Measurements from ENCODE around the gene DSC2. TPM values are rescaled to one million over a fixed set of nuclear protein-coding genes. Genes with fewer than 3 reads are reported as not detected.
"Not testable (repeated sequence)": the region's sequence is repeated elsewhere in the genome, so short reads cannot be mapped to it uniquely, and the experiment has no call there.

Gene DSC2
- 10 to 100 TPM; 47.2 to 51.2 (median 47.6) TPM for polyA plus RNA-seq (ENCODE audit: insufficient read length in 3 of 3)

GRCh38 chr18:31102025-31102684 lies at the start of gene DSC2:
Gene DSC2 (minus strand): TSS chr18:31102421. CDS start chr18:31101971, 450 bp downstream.
- peak in 2 of 3 donors; percentile 18 to 29 for DNase-seq (ENCODE audit: low read depth in 3 of 3, low spot score in 2 of 3)

DNA sequence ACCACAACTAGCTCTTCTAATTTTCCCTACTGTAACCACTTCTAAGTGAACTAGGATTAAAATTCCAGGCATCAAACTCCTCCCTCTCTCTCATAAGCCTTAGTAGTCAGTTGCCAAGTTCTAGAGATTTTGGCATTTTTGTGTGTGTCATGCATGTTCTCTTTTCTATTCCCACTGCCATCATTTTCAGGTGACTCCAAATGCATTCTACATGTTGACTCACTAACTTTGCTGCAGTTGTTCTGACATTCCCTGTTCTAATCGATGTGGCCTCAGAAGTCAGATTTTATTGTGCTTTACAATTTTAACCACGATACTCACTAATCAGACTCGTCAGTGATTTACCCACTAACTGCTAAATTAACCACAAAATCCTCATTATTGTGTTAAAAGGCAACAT lies 47.1 kb upstream of the DSC2 start:
- no peak for DNase-seq (ENCODE audit: low read depth in 3 of 3, low spot score in 2 of 3)

DNA sequence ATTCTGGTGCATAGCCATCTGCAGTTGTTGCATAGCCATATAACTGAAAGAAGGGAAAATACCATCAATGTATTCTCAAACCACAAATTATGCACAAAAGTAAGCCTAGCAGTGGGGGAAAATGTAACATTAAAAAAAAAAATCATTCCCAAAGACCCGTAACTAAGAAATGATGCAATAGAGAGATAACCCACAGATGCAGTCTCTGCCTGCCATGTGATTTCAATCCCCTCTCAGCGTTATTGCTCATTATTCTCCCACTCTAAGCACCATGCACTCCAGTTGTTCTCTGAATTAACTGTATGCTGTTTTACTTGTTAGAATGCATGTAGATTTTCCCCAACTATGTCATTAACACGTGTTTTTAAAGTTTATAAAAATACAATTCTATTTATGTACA lies 46.4 kb upstream of the DSC2 start:
- DNase-seq (ENCODE audit: low read depth in 3 of 3, low spot score in 2 of 3) = no peak

GRCh38 chr18:31146809-31147208 lies 44.6 kb upstream of the DSC2 start:
- DNase-seq (ENCODE audit: low read depth in 3 of 3, low spot score in 2 of 3) = no peak

DNA sequence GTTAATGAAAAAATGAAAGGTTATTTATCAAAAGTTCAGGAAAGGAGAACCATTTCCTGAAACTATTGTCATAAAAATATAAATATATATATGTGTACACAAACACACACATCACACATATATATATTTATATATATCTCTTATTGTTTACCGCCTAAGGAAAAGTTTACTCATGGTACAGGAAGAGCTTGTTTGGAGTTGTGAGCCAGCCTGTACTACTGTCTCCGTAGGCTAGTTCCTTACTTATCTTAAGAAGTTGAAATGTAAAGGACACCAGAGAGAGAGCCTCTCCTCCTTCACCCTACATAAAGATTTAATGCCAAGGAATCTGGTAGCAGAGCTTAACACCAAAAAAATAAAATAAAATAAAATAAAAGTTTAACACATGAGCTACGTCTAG lies 40.8 kb upstream of the DSC2 start:
- no peak for DNase-seq (ENCODE audit: low read depth in 3 of 3, low spot score in 2 of 3)

DNA sequence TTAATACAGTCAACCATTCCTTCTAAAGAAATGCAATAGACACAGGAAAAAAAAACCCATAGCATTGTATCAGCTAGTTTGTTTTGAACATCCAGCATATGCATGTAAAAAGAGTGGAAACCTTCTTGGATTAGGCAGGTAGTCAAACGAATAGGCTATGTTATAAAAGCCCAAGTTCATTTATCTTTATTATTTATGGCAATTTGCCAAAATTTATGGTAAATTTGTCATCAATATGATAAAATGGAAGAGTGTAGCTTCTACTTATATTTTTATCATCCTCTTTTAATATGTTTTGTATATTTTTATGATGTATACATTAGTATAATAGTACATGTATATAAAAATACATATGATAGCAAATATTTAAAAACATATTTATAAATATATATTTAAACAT lies 36.5 kb upstream of the DSC2 start:
- no peak for DNase-seq (ENCODE audit: low read depth in 3 of 3, low spot score in 2 of 3)

GRCh38 chr18:31134988-31135529 lies 32.8 kb upstream of the DSC2 start:
- no peak for DNase-seq (ENCODE audit: low read depth in 3 of 3, low spot score in 2 of 3)

- DNase-seq (ENCODE audit: low read depth in 3 of 3, low spot score in 2 of 3) = no peak
These were observed 27.3 kb upstream of the DSC2 start for GRCh38 chr18:31129398-31130115.

GRCh38 chr18:31125878-31126277 lies 23.7 kb upstream of the DSC2 start:
- no peak for DNase-seq (ENCODE audit: low read depth in 3 of 3, low spot score in 2 of 3)

DNA sequence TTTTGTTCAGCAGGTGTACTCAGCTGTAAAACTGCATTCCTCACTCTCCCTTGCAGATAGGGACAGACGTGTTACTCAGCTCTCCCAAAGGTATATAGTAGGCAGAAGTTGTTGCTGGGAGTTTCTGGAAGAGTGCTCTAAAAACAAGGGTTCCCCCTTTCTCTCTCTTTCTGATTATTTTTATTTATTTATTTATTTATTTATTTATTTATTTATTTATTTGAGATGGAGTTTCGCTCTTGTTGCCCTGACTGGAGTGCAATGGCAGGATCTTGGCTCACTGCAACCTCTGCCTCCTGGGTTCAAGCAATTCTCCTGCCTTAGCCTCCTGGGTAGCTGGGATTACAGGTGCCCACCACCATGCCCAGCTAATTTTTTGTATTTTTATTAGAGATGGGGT lies 20.9 kb upstream of the DSC2 start:
- DNase-seq (ENCODE audit: low read depth in 3 of 3, low spot score in 2 of 3) = not testable (repeated sequence)

DNA sequence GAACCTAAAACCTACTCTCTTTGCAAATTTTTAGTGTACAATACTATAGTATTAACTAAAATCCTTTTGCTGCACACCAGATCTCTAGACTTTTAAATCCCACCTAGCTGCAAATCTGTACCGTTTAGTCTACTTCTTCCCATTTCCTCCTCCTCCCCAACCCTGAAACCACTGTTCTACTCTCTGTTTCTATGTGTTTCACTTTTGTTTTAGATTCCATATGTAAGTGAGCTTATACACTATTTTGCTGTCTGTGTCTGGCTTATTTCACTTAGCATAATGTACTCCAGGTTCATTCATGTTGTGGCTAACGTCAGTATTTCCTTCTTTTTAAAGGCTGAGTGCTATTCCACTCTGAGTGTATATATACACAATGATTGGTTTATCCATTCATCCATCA lies 18.4 kb upstream of the DSC2 start:
- no peak for DNase-seq (ENCODE audit: low read depth in 3 of 3, low spot score in 2 of 3)

DNA sequence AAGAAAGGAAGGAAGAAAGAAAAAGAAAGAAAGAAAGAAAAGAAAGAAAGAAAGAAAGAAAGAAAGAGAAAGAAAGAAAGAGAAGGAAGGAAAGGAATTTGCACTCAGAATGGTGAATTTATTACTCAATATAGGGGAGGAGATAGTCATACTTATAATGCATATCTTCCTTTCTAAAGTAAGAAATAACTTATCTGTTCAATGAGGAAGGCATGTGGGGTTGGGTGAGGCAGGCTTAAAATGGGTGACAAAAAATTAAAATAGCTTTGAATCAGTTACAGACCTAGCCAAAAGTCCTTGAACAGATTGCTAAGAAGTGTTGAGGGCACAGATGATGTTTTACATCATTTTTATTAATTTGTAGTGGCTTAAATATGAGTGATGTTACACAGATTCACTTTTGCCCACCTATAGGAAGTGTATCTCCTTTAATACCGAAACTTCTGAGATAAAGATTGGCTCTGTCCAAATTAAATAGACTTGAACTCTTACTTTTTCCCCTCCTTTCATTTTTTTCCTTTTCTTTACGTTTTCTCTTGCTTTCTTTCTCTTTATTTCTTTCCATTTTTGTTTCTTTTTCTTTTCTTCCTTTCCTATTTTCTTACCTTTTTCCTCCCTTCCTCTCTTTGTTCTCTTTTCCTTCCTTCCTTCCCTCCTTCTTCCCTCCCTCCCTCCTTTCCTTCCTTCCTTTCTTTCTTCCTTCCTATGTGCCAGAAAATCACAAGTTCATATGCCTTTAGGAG lies 14.8 kb upstream of the DSC2 start:
- DNase-seq (ENCODE audit: low read depth in 3 of 3, low spot score in 2 of 3) = no peak

- DNase-seq (ENCODE audit: low read depth in 3 of 3, low spot score in 2 of 3) = no peak
These were observed 10.6 kb upstream of the DSC2 start for GRCh38 chr18:31112804-31113203.

GRCh38 chr18:31105733-31106132 lies 3.5 kb upstream of the DSC2 start:
- DNase-seq (ENCODE audit: low read depth in 3 of 3, low spot score in 2 of 3) = no peak

DNA sequence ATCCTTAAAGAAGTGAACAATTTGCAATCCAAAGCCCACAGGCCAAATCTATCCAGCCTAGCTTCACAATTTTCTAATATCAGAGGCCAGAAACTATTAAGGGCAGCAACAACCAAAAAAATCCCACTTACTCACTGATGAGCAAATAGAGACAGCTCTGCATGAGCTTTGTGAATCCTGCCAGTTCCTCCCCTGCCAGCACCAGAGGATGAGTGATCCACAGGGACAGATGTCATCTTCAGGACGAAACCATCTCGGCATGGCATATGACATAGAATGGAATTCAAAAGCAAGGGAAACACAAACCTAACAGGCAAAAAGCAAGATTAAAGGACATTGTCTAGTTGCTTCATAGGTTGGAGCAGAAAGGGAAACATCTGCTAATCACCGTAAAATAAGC lies 2.2 kb upstream of the DSC2 start:
- DNase-seq (ENCODE audit: low read depth in 3 of 3, low spot score in 2 of 3) = no peak

DNA sequence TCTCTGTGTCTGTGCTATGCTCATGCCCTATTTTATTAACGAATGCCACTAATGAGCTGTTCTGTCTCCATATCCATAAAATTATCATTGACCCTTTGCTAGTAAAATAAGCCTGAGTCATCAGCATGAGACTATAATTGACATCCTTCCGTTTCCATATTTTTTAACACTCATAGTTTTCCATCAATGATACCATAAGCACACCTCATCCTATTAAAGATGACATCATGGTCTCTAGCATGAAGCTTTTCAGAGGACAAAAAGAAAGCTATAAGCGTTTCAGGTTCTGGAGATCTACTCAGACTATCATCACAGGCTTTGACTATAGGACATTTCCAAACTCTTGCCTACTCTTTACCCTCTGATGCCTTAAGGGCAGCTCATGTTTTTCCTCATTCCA lies 1.2 kb upstream of the DSC2 start:
- no peak for DNase-seq (ENCODE audit: low read depth in 3 of 3, low spot score in 2 of 3)

- no peak for DNase-seq (ENCODE audit: low read depth in 3 of 3, low spot score in 2 of 3)
These were observed 720 bp upstream of the DSC2 start for GRCh38 chr18:31102941-31103340.

DNA sequence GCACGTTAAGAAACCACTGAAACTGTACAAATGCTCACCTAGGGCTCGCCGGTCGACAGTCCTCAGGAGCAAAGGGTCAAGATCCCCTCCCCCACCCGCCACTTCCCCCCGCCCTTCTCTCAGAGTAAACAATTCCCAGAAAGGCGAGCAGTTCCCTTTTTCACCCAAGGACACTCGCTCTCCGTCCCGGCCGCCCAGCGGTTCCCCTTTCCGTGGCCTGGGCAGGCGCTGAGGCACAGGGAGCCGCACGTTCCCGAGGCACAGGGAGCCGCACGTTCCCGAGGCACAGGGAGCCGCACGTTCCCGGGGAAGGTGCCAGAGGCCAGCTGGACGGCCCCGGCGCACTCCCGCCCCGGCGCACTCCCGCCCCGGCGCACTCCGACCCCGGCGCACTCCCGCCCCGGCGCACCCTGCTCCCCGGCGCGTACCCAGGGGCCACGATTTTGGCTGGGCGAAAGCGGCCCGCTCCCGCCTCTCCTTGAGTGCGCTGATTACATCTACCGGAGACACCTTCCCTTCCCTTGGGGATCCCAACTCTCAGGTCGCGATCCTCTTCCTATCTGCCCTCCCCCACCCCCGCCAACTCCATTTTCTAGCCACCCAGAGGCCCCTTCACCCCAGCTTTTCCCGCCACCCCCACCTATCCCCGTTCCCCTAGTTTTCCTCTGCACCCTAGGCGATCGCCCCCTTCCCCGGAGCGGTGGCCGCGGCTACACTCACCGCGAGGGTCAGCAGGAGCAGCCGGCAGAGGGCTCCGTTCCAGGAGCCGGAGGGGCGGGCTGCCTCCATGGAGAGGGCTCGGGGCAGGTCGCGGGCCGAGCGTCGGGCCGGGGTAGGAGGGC lies 817 bp downstream of the DSC2 start:
- peak in 2 of 3 donors; percentile 17 to 29 for DNase-seq (ENCODE audit: low read depth in 3 of 3, low spot score in 2 of 3)

DNA sequence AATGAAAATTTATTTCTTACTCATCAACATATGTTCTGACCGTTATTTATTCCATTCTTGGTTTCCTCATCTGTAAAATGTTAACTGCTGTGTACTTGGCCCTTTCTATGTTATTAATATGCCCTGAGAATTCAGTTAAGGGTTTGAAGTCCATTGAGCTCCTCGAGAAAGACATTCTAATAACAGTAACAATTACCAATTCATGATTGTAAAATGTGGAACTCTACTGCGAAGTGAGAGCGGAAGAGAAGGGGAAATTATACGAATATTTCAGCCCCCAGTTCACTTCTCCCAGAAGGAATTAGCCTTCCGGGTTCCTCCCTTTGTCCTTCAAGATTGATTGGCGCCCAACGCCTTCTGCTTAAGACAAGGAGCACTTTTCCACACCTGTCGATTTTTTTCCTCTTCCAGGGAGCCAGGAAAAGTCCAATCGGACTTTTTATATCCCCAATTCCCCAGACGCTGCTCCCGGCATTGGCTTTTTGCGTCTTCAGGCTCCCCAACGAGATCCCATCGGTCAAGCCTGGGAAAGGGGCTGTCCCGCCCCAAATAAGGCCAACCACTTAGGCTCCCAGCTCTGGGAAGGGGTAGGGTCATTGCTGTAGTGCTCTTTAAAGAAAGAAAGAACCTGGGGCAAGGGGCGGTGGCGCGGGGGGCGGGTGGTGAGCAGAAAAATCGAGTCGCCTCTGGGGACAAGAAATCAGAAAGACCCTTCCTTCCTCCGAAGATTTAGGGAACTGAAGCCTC lies 1.6 kb downstream of the DSC2 start:
- peak in 2 of 3 donors; percentile 8 to 15 for DNase-seq (ENCODE audit: low read depth in 3 of 3, low spot score in 2 of 3)

All from right renal cortex interstitium (tissue), 3 donors.